Measurements from ENCODE around the gene SPNS1.
"Not testable (repeated sequence)": the region's sequence is repeated elsewhere in the genome, so short reads cannot be mapped to it uniquely, and the experiment has no call there.

Gene SPNS1

DNA sequence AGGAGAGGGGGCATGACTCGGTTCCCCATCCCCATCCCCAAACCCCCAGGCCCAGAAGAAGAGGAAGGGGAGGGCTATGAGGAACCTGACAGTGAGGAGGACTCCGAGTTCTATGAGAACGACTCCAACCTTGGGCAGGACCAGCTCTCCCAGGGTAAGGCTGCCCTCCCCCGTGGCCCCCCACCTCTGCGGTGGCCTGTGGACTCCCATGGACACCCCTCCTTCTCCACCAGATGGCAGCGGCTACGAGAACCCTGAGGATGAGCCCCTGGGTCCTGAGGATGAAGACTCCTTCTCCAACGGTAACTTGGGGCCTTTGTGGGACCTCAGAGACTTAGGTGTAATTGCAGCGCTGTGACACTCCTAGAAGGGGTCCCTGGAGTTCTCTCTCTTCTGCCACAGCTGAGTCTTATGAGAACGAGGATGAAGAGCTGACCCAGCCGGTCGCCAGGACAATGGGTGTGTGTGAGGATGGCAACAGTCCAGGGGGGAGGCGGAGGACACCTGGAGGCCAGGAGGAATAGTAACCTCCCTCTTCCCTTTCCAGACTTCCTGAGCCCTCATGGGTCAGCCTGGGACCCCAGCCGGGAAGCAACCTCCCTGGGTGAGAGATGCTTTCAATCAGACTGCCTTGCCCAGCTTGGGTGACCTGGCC, 37.2 kb upstream of the SPNS1 start:
- no peak overlapping the region for H3K4me3 ChIP-seq (ENCODE audit: low read depth, low read length)
- DNase-seq (ENCODE audit: low read depth), result no peak
- TF ChIP-seq, protein P1, sequence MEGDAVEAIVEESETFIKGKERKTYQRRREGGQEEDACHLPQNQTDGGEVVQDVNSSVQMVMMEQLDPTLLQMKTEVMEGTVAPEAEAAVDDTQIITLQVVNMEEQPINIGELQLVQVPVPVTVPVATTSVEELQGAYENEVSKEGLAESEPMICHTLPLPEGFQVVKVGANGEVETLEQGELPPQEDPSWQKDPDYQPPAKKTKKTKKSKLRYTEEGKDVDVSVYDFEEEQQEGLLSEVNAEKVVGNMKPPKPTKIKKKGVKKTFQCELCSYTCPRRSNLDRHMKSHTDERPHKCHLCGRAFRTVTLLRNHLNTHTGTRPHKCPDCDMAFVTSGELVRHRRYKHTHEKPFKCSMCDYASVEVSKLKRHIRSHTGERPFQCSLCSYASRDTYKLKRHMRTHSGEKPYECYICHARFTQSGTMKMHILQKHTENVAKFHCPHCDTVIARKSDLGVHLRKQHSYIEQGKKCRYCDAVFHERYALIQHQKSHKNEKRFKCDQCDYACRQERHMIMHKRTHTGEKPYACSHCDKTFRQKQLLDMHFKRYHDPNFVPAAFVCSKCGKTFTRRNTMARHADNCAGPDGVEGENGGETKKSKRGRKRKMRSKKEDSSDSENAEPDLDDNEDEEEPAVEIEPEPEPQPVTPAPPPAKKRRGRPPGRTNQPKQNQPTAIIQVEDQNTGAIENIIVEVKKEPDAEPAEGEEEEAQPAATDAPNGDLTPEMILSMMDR (IDR thresholded peaks at IDR 0.05; ENCODE audit: low read depth, low read length, missing control alignments), result no peak

DNA sequence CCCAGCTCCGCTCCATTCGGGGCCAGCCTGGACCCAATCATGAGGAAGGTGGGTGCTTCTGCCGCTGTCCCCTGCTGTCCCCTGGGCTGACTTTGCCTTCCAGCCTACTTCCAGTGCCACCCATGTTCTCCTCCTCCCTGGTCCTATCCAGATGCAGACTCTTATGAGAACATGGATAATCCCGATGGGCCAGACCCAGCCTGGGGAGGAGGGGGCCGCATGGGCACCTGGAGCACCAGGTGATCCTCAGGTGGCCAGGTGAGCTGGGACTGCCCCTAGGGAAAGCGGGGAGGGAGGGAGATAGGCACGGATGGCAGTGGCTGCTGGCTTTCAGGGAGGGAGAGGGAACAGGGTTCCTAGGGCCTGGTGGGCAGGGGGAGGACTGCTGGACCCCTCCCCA, 35.9 kb upstream of the SPNS1 start:
- H3K4me3 ChIP-seq (ENCODE audit: low read depth, low read length), result no peak overlapping the region
- TF ChIP-seq, protein P1 (IDR thresholded peaks at IDR 0.05; ENCODE audit: low read depth, low read length, missing control alignments), result no peak
- DNase-seq (ENCODE audit: low read depth), result no peak

DNA sequence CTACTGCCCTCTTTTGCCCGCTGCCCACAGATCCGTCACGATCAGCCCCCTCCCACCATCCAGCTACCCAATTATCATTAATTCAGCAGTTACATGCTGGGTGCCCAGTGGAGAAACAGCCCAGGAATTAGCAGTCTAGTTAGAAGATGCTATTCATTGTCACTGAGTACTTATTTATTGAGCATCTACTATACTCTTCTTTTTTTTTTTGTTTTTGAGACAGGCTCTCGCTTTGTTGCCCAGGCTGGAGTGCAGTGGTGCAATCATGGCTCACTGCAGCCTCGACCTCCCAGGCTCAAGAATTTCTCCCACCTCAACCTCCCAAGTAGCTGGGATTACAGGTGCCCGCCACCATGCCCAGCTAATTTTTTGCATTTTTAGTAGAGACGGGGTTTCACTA, 34.8 kb upstream of the SPNS1 start:
- DNase-seq (ENCODE audit: low read depth); H3K4me3 ChIP-seq (ENCODE audit: low read depth, low read length): not testable (repeated sequence)

DNA sequence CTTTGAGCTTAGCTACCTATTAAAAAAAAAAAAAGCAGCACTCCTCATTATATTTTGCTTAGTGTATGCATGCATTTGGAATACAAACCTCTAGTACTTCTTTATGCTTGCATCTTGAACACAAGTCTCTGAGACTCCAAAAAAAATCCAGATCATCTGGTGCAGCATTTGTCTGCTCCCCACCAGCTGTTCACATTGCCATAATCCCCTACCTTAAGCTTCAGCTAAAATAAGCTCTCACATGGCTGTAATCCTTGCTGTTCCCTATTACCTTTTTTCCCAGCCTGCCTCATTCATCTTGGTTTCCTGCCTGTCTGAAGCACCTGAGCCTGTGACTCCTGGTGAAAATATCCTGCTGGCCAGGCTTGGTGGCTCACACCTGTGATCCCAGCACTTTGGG, 31.3 kb upstream of the SPNS1 start:
- no peak for DNase-seq (ENCODE audit: low read depth)
- H3K4me3 ChIP-seq (ENCODE audit: low read depth, low read length), result no peak overlapping the region
- TF ChIP-seq, protein P1 (IDR thresholded peaks at IDR 0.05; ENCODE audit: low read depth, low read length, missing control alignments), result no peak

DNA sequence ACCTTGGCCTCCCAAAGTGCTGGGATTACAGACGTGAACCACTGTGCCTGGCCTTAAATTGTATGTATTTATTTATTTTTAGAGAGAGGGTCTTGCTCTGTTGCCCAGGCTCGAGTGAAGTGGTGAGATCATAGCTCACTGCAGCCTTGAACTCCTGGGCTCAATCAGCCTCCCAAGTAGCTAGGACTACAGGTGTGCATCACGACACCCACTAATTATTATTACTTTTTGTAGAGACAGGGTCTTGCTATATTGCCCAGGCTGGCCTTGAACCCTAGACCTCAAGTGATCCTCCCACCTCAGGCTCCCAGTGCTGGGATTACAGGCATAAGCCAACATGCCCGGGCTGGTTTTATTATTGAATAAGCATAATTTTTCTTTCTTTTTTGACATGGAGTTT, 27.9 kb upstream of the SPNS1 start:
- no peak for DNase-seq (ENCODE audit: low read depth)
- H3K4me3 ChIP-seq (ENCODE audit: low read depth, low read length), result no peak overlapping the region
- TF ChIP-seq, protein P1 (IDR thresholded peaks at IDR 0.05; ENCODE audit: low read depth, low read length, missing control alignments), result no peak

DNA sequence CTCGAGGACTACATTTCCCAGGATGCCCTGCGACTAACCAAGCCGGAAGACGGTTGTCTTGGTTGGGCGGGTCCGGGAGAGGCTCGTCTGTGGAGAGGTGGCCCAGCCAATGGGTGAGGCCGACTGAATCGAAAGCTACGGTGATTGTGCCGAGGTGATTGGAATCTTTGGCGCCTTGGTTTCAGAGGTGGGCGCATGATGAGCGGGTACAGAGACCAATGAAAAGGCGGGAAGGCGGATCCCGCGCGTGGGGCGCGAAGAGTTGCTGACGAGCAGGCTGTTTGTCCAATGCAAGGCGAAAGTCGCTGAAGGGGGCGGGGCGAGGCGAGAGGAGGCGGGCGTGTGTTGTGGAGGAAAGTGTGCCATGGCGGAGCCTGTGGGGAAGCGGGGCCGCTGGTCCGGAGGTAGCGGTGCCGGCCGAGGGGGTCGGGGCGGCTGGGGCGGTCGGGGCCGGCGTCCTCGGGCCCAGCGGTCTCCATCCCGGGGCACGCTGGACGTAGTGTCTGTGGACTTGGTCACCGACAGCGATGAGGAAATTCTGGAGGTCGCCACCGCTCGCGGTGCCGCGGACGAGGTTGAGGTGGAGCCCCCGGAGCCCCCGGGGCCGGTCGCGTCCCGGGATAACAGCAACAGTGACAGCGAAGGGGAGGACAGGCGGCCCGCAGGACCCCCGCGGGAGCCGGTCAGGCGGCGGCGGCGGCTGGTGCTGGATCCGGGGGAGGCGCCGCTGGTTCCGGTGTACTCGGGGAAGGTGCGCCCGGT, 23.7 kb upstream of the SPNS1 start, which contains the start of gene NFATC2IP:
TSS of gene NFATC2IP (plus strand) at position 290 of the 762 bp plus-strand sequence. CDS start at position 365, 75 bp downstream.
- peak within 1 kb of the TSS; percentile 99 for H3K4me3 ChIP-seq (ENCODE audit: low read depth, low read length)
- DNase-seq (ENCODE audit: low read depth), result peak; percentile 100

DNA sequence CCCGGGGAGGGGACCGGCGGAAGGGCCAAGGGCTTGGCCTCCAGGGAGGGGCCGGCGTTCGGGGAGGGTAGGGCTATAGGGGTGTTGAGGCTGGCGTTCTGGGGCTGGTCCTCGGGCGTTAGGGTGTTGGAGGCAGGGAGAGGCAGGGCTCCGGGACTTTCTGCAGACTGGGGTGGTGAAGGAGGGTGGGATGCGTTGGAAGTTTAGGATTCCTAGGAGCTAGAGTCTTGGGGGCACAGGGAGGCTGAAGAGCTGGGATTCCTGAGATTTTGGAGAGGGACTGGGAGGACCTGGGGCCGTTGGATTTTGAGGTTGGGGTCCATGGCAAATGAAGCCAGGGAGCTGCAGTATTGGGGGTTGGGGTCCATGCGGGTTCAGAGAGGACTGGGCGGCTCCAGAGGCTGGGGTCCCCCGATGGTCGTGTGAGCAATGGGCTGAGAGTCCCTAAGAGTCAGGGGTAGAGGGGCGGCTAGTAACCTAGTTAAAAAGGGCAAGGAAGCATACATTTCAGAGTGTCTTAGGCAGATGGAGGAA, 23.1 kb upstream of the SPNS1 start:
- peak overlapping the region; percentile 99 for H3K4me3 ChIP-seq (ENCODE audit: low read depth, low read length)
- TF ChIP-seq, protein P1 (IDR thresholded peaks at IDR 0.05; ENCODE audit: low read depth, low read length, missing control alignments), result no peak
- DNase-seq (ENCODE audit: low read depth), result no peak

More for the DNA sequence above, 23.7 kb upstream of the SPNS1 start, which contains the start of gene NFATC2IP:
- TF ChIP-seq, protein P1 (IDR thresholded peaks at IDR 0.05; ENCODE audit: low read depth, low read length, missing control alignments), result no peak
